DMS153 (cell line): Measurements from ENCODE around the gene TNXB.
"Not testable (repeated sequence)": the region's sequence is repeated elsewhere in the genome, so short reads cannot be mapped to it uniquely, and the experiment has no call there.

Source experiments
- DNase-seq: peaks from one replicate; lab custom pipeline; 2025; lab: John Stamatoyannopoulos, UW

Gene TNXB

DNA sequence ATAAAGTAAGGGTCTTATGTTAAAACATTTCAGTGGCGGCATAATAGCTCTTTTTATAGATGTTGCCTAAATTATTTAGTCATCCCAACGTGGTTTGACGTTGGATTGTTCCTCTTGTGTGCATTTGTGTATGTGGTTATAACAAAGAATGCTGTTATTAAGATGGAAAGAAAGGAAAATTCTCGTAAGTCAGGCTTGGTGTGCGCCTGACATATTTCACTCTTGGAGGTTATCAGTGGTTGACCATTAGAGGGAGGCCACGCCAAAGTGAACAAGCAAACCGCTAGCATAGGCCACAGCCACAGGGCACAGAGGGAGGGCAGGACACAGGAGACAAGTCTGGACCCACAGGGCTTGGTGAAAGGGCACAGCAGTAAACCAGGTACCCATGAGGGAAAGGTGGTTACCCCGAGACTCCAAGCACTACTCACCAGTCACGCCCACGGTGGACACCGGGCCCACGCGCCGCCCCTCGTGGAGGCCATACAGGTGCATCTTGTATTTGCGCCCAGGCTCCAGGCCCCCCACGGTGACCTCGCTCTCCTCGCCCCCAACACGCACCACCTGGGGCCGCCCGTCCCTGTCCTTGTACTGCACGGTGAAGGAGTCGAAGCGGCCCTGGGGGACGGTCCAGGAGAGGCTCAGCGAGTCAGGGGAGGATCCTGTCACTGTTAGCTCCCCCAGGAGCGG lies 48.0 kb downstream of the TNXB start:
- DNase-seq = no peak

- DNase-seq = no peak
Observed at GRCh38 chr6:32058511-32058963, 50.6 kb downstream of the TNXB start.

DNA sequence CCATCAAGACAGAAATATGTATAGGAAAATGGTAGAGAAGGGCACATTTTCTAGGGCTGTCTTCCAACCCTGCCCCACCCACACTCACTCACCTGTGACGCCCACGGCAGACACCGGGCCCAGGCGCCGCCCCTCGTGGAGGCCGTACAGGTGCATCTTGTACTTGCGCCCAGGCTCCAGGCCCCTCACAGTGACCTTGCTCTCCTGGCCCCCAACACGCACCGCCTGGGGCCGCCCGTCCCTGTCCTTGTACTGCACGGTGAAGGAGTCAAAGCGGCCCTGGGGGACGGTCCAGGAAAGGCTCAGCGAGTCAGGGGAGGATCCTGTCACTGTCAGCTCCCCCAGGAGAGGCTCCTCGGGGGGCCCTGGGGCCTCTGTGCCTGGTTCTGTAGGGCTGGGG lies 51.2 kb downstream of the TNXB start:
- no peak for DNase-seq

DNA sequence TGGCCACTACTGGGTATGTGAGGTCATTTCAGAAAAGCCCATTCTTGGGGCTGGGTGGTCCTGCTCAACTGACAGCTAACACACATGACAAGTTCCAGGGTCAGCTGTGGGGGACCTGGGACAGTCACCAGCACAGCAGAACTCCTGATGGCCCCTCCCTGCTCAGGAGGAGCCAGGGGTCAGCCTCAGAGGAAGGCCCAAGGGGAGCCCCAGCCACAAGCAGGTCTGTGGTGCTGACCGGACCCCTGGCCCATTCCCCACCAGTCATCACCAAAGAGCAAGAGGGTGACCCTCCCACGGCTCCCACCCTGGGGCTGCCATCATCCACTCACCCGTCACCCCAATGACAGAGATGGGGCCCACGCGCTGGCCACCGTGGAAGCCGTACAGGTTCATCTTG lies 52.9 kb downstream of the TNXB start:
- DNase-seq = no peak

DNA sequence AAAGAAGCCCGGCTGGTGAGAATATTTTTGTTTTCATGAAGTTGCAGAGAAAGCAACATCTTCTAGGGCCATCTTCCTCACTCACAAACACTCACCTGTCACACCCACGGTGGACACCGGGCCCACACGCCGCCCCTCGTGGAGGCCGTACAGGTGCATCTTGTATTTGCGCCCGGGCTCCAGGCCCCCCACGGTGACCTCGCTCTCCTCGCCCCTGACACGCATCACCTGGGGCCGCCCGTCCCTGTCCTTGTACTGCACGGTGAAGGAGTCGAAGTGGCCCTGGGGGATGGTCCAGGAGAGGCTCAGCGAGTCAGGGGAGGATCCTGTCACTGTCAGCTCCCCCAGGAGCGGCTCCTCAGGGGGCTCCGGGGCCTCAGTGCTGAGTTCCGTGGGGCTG lies 53.4 kb downstream of the TNXB start:
- DNase-seq = not testable (repeated sequence)

- not testable (repeated sequence) for DNase-seq
Observed at GRCh38 chr6:32053314-32053713, 55.8 kb downstream of the TNXB start.

- not testable (repeated sequence) for DNase-seq
Observed at GRCh38 chr6:32052626-32053025, 56.5 kb downstream of the TNXB start.

DNA sequence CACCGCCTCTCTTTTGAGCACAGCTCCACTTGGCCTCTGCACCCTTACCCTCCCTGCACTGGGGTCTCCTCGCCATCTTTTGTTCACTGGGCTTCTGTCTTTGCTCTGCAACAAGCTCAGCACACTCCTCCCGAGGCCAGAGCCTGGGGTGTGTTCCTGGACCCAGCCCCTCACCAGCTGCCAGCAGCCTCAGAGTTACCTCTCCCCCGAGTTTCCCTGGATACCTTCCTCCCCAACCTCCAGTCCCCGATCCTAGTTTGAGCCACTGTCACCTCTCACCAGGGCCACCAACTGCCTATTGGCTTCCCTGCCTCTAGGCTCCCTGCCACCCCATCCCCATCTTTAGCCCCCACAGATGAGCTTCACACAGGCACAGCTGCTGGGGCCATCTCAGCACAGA lies 58.6 kb downstream of the TNXB start:
- DNase-seq = no peak

DNA sequence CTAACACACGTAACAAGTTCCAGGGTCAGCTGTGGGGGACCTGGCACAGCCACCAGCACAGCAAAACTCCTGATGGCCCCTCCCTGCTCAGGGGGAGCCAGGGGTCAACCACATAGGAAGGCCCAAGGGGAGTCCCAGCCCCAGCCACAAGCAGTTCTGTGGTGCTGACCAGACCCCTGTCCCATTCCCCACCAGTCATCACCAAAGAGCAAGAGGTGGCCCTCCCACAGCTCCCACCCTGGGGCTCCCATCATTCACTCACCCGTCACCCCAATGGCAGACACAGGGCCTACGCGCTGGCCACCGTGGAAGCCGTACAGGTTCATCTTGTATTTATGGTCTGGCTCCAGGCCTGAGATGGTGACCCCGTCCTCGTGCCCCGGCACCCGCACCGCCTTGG lies 59.4 kb downstream of the TNXB start:
- DNase-seq = not testable (repeated sequence)

- not testable (repeated sequence) for DNase-seq
Observed at GRCh38 chr6:32049149-32049548, 60.0 kb downstream of the TNXB start.

DNA sequence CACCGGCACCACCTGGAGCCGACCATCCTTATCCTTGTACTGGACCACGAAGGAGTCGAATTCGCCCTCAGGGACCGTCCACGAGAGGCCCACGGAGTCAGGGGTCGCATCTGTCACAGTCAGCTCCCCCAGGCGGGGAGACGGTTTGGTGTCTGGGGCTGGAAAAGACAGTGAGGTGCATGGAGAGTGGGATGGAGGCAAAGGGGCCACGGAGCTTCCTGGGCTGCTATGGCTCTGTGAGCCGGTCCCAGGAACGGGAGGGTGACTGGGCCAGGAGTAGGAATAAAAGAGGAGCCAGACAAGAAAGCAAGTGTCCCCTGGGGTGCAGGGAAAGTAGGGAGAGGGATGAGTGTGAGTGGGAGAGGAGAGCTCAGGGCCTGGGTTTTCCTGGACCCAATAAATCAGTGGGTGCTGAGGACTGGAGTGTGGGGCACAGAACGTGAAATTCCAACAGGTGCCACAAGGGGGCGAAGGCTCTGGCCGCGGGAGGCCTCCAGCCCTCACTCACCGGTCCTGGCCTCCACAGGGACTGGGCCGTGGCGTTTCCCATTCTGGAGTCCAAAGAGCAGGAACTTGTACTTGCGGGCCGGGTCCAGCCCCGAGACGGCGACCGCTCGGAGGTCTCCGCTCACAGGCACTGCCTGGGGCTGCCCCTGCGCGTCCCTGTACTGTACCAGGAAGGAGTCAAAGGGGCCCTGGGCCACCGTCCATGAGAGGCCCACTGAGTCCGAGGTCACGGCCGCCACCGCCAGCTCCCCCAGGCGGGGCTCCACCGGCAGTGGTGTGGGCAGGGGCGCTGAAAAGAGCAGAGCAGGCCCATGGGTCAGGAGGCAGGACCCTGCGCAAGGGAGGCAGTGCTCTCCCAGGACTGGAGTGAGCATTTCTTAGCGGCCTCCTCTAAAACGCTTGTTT lies 61.0 kb downstream of the TNXB start:
- peak; percentile 6 for DNase-seq

- no peak for DNase-seq
Observed at GRCh38 chr6:32047539-32047854, 61.6 kb downstream of the TNXB start.

DNA sequence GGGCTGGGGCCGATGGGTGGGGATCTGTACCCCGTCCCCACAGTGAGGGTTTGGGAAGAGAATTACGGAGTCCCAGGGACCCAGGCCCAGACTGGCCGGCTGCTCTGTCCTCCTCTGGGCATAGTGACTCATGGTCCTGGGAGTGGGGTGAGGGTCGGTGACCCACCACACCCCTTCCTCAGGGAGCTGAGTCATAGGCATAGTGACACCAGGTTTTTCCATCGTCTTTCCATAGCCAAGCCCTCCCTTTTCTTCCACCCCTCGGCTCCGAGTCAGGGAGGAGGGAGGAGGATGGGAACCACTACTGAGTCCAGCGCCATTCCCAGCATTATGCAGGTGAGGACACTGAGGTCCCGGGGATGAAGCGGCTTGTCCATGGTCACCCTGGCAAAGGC lies 62.1 kb downstream of the TNXB start:
- no peak for DNase-seq

GRCh38 chr6:32046450-32047083 lies 62.6 kb downstream of the TNXB start:
- DNase-seq = no peak

DNA sequence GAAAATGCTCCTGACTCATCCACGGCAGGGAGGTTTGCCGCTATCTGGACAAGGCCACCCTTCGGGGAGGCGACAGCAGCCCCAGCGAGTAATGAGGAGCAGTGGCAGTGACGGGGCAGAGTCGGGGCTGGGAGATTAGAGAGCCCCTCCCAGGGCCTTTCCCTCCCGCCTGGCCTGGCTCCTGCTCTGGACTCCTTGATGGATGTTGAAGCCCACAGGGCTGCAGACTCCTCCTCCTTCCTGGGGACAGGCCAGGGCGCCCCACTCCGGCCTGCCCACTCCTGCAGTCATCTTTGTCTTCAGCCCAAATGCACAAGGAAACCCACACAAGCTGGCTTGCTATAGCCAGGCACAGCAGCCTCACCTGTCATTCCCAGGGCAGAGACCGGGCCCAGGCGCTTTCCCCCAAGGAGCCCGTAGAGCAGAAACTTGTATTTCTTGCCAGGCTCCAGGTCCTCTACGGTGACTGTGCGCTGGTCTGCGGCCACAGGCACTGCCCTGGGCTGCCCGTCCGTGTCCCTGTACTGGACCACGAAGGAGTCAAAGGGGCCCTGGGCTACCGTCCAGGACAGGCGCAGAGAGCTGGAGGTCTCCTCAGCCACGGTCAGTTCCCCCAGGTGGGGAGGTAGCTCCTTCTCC lies 63.2 kb downstream of the TNXB start:
- DNase-seq = no peak

DNA sequence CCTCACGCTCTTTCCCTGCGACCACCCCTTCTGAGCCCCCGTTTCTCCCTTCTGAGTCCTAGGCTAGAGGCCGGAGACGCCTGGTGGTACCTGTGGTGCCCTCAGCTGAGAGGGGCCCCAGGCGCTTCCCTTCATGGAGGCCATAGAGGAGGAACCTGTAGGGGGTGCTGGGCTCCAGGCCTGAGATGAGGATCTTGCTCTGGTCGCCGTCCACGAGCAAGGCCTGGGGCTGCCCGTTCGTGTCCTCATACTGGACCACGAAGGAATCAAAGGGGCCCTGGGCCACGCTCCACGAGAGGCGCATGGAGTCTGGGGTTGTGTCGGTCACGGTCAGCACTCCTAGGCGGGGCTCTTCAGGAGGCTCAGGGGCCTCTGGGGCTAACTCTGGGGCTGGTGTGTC lies 64.2 kb downstream of the TNXB start:
- not testable (repeated sequence) for DNase-seq

- not testable (repeated sequence) for DNase-seq
Observed at GRCh38 chr6:32043589-32044380, 65.4 kb downstream of the TNXB start.

GRCh38 chr6:32042276-32042675 lies 66.9 kb downstream of the TNXB start:
- not testable (repeated sequence) for DNase-seq

DNA sequence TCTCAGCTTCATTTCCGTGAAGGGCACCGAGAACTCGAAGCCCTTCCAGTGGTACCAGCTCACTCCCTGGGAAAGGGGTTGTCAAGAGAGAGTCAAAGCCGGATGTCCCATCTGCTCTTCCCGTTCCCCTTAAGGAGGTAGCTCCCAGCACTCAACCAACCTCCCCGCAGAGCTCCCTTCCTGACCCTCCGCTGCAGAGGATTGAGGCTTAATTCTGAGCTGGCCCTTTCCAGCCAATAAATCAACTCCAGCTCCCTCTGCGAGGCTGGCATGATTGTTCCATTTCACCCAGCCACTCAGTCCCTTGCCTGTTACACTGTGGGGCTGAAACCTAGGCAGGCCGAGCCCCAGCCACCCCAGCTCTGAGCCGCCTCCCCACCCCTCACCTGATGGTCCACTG lies 67.8 kb downstream of the TNXB start:
- not testable (repeated sequence) for DNase-seq

DNA sequence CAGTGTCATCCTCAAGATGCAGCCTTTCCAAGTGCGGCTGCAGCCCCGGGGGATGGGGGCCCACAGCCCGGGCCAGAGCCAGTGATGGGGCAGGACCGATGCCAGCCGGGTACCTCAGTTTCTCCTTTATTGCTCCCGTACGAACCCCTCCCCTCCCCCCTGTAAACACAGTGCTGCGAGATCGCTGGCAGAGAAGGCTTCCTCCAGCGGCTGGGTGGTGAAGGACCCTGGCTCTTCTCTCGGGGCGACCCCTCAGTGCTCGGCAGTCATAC lies 68.2 kb downstream of the TNXB start:
- not testable (repeated sequence) for DNase-seq

DNA sequence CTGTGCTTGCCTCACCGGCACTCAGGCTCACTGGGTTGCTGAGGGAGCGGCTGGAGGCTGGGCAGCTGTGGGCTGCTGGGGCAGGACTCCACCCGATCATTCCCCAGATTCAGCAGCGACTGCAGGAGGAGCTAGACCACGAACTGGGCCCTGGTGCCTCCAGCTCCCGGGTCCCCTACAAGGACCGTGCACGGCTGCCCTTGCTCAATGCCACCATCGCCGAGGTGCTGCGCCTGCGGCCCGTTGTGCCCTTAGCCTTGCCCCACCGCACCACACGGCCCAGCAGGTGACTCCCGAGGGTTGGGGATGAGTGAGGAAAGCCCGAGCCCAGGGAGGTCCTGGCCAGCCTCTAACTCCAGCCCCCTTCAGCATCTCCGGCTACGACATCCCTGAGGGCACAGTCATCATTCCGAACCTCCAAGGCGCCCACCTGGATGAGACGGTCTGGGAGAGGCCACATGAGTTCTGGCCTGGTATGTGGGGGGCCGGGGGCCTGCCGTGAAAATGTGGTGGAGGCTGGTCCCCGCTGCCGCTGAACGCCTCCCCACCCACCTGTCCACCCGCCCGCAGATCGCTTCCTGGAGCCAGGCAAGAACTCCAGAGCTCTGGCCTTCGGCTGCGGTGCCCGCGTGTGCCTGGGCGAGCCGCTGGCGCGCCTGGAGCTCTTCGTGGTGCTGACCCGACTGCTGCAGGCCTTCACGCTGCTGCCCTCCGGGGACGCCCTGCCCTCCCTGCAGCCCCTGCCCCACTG lies 68.7 kb downstream of the TNXB start:
- DNase-seq = not testable (repeated sequence)
